ENCODE measurements around the gene NRCAM. TPM values are rescaled to one million over a fixed set of nuclear protein-coding genes. Genes with fewer than 3 reads are reported as not detected.

NRCAM gene
- total and polyA plus RNA-seq, 2 of the 8 experiments (the other 6 are each of a cell fraction or from before 2014, with no cell fraction given), result 2.7 to 3.8 TPM

- Histone ChIP-seq H3K9me3 (ENCODE audit: insufficient read depth in 2 of 2, low read depth in 1 of 2, low read length in 1 of 2) (no peaks in the 10 kb centered on the region), H2BK15ac (ENCODE audit: low read length) (no peak overlapping the region), H2BK12ac (ENCODE audit: low read depth, low read length) (no peak overlapping the region), H3K4me2 (ENCODE audit: insufficient read depth in 1 of 2, low read depth in 2 of 2, low read length in 2 of 2) (no peak overlapping the region), H3K23ac (ENCODE audit: insufficient read length) (no peak overlapping the region), H3K56ac (replicated peaks; ENCODE audit: insufficient read length, low read depth, low read length) (no peak overlapping the region), H2BK20ac (ENCODE audit: low read length) (no peak overlapping the region), H3K14ac (ENCODE audit: insufficient read length) (no peak overlapping the region), H2AK5ac (ENCODE audit: low read depth, low read length) (no peak overlapping the region), H3K4ac (replicated peaks; ENCODE audit: insufficient read length, low read depth, low read length) (no peak overlapping the region), H3K27me3 (replicated peaks in 1 of 4; ENCODE audit: control insufficient read depth in 3 of 4, extremely low read depth in 1 of 4, insufficient read depth in 3 of 4, low read length in 3 of 4) (no peaks in the 10 kb centered on the region), H3K9ac (replicated peaks in 1 of 4; ENCODE audit: extremely low read depth in 1 of 4, low read depth in 3 of 4, low read length in 3 of 4) (no peak overlapping the region), H2BK5ac (ENCODE audit: low read depth, low read length) (no peak overlapping the region), H4K5ac (ENCODE audit: insufficient read length, low read depth, low read length) (no peak overlapping the region), H4K8ac (ENCODE audit: extremely low read depth, insufficient read depth, low read length) (no peak overlapping the region), H4K91ac (replicated peaks; ENCODE audit: insufficient read length, low read length) (no peak overlapping the region), H3K23me2 (ENCODE audit: low read depth, low read length) (no peaks in the 10 kb centered on the region), H3K36me3 (ENCODE audit: control insufficient read depth in 2 of 4, insufficient read depth in 4 of 4, low read length in 3 of 4) (no peaks in the 10 kb centered on the region), H3K79me1 (ENCODE audit: low read depth, low read length) (no peaks in the 10 kb centered on the region), H3K18ac (ENCODE audit: extremely low read depth, low read length) (no peak overlapping the region), H2AFZ (ENCODE audit: low read length) (no peak overlapping the region), H2BK120ac (replicated peaks; ENCODE audit: low read depth, low read length) (no peak overlapping the region), H4K20me1 (replicated peaks in 1 of 2; ENCODE audit: control insufficient read depth in 1 of 2, insufficient read depth in 2 of 2, low read length in 2 of 2) (no peaks in the 10 kb centered on the region), H3K4me1 (replicated peaks in 1 of 4; ENCODE audit: control insufficient read depth in 3 of 4, insufficient read depth in 4 of 4, low read length in 3 of 4) (no peaks in the 10 kb centered on the region), H3K27ac (ENCODE audit: low read depth, low read length) (no peak overlapping the region), H3K79me2 (ENCODE audit: control insufficient read depth in 1 of 2, insufficient read depth in 2 of 2, low read length in 2 of 2) (no peaks in the 10 kb centered on the region), H3K4me3 (ENCODE audit: extremely low read depth in 1 of 4, insufficient read depth in 2 of 4, low read depth in 3 of 4, low read length in 4 of 4) (no peak overlapping the region)
- FAIRE-seq (no peak), DNase-seq (ENCODE audit: low read depth in 1 of 2, low spot score in 2 of 2) (no peak)
- ChIA-PET CTCF (ENCODE audit: partially characterized antibody) (interaction anchor here (0.9 to 2.6 kb wide), 5 partner anchors 9 to 154 kb away, joined by 3 to 9 read pairs (median 5); no protein-coding TSS in a partner anchor), POLR2A (ENCODE audit: partially characterized antibody) (no interaction called here)
- WGBS, 2 experiments (ENCODE audit: extremely low coverage in 1 of 2, insufficient coverage in 1 of 2, insufficient read length in 1 of 2, insufficient replicate concordance in 2 of 2, low coverage in 1 of 2, low lambda C conversion rate in 2 of 2, missing lambda C conversion rate in 1 of 2), result 83% methylated on average over 1 of the region's 1 CpG; no CpG with 5 or more reads in 1 of the 2 experiments
- TF ChIP-seq BRCA1 (IDR thresholded peaks at IDR 0.05; ENCODE audit: low read depth, low read length) (no peak), SP2 (IDR thresholded peaks at IDR 0.05; ENCODE audit: low read length) (no peak), NANOG (IDR thresholded peaks at IDR 0.05; ENCODE audit: insufficient read depth, low read depth, low read length, poor library complexity, severe bottlenecking) (no peak), POLR2AphosphoS5 (IDR thresholded peaks at IDR 0.05; ENCODE audit: low read depth, low read length) (no peak), SIN3A (conservative IDR thresholded peaks at IDR 0.05 in 1 of 2, IDR thresholded peaks at IDR 0.05 in 1 of 2; ENCODE audit: low read depth in 1 of 2, low read length in 2 of 2) (no peak)
Observed at GRCh38 chr7:108375668-108376067, 80.6 kb downstream of the NRCAM start.

Measured in H1 (cell line).